NCI-H446 treated with DMSO at 0.1 percent for 48 hours (cell line): Measurements from ENCODE around the gene TBC1D14.

Experiments used
- DNase-seq: peaks from one replicate; lab custom pipeline; 2025; lab: John Stamatoyannopoulos, UW

Gene TBC1D14

GRCh38 chr4:7001271-7001670 is 91.6 kb downstream of the TBC1D14 start:
- no peak for DNase-seq

- no peak for DNase-seq
Measured at GRCh38 chr4:7002336-7002735, 92.7 kb downstream of the TBC1D14 start.

- DNase-seq, result no peak
Measured at GRCh38 chr4:7003176-7003878, 93.7 kb downstream of the TBC1D14 start.

- no peak for DNase-seq
Measured at GRCh38 chr4:7003879-7004240, 94.2 kb downstream of the TBC1D14 start.

- DNase-seq, result no peak
Measured at GRCh38 chr4:7004331-7004730, 94.7 kb downstream of the TBC1D14 start.

GRCh38 chr4:7005571-7005970 is 95.9 kb downstream of the TBC1D14 start:
- DNase-seq, result no peak

GRCh38 chr4:7006411-7006810 is 96.8 kb downstream of the TBC1D14 start:
- no peak for DNase-seq

- DNase-seq, result no peak
Measured at GRCh38 chr4:7007142-7007907, 97.7 kb downstream of the TBC1D14 start.

GRCh38 chr4:7007944-7008343 is 98.3 kb downstream of the TBC1D14 start:
- no peak for DNase-seq

- DNase-seq, result no peak
Measured at GRCh38 chr4:7009564-7009963, 99.9 kb downstream of the TBC1D14 start.

- no peak for DNase-seq
Measured at GRCh38 chr4:7013175-7013574, 103.5 kb downstream of the TBC1D14 start.

- DNase-seq, result no peak
Measured at GRCh38 chr4:7014815-7015214, 105.2 kb downstream of the TBC1D14 start.

- DNase-seq, result no peak
Measured at GRCh38 chr4:7015383-7016035, 105.9 kb downstream of the TBC1D14 start.

- no peak for DNase-seq
Measured at GRCh38 chr4:7016086-7016485, 106.5 kb downstream of the TBC1D14 start.

GRCh38 chr4:7016512-7016911 is 106.9 kb downstream of the TBC1D14 start:
- no peak for DNase-seq

GRCh38 chr4:7017446-7018048 is 107.9 kb downstream of the TBC1D14 start:
- no peak for DNase-seq

GRCh38 chr4:7018281-7018680 is 108.7 kb downstream of the TBC1D14 start:
- no peak for DNase-seq

GRCh38 chr4:7019367-7019766 is 109.7 kb downstream of the TBC1D14 start:
- no peak for DNase-seq

- DNase-seq, result no peak
Measured at GRCh38 chr4:7020290-7020689, 110.7 kb downstream of the TBC1D14 start.

GRCh38 chr4:7020856-7021255 is 111.2 kb downstream of the TBC1D14 start:
- no peak for DNase-seq

- DNase-seq, result no peak
Measured at GRCh38 chr4:7021355-7021754, 111.7 kb downstream of the TBC1D14 start.

- DNase-seq, result no peak
Measured at GRCh38 chr4:7021930-7022664, 112.5 kb downstream of the TBC1D14 start.
